Adrenal gland (tissue), 12 donors: ENCODE measurements around the gene NT5C2. TPM values are rescaled to one million over a fixed set of nuclear protein-coding genes. Genes with fewer than 3 reads are reported as not detected.

Source experiments
- DNase-seq, 7 donors: peaks; one replicate each; pipeline ENCODE4 v3.0.0-alpha.2; 2019 to 2020
- H3K27ac ChIP-seq, 5 donors: fragments of 200-600 bp; sonication (generic) in 4 of 5; 1 replicate in 3 of 5; 2 replicates in 2 of 5; pipeline versions ENCODE4 v1.5.1 to v1.8.0; 2016 to 2020; ENCODE audit warnings: mild to moderate bottlenecking in 1 of 5
- H3K27me3 ChIP-seq: fragments of 200-600 bp; 2 replicates; pipeline ENCODE4 v1.8.0; 2021
- H3K36me3 ChIP-seq, 2 donors: fragments of 200-600 bp; replicated peaks in 1 of 2; 1 replicate in 1 of 2; 2 replicates in 1 of 2; pipeline versions ENCODE4 v1.5.1 to v1.8.0; 2018 to 2022
- H3K4me1 ChIP-seq, 2 donors: fragments of 200-600 bp; replicated peaks in 1 of 2; 1 replicate in 1 of 2; 2 replicates in 1 of 2; pipeline versions ENCODE4 v1.5.1 to v1.8.0; 2018 to 2021
- H3K4me3 ChIP-seq, 4 donors: fragments of 200-600 bp; sonication (generic) in 3 of 4; one replicate each; pipeline ENCODE4 v1.5.1; 2016 to 2018
- H3K9me3 ChIP-seq, 3 donors: fragments of 200-600 bp; sonication (generic) in 1 of 3; replicated peaks in 1 of 3; 1 replicate in 2 of 3; 2 replicates in 1 of 3; pipeline versions ENCODE4 v1.5.1 to v1.8.0; 2016 to 2021
- CTCF ChIP-seq, 6 experiments: fragments of 450-650 bp in 4 of 6; fragments of 200-600 bp in 2 of 6; sonication (generic) in 1 of 6; IDR thresholded peaks; 1 replicate in 5 of 6; 2 replicates in 1 of 6; pipeline versions ENCODE4 v1.5.1 to v1.8.0; 2016 to 2021; ENCODE audit warnings: antibody characterized with exemption in 6 of 6, mild to moderate bottlenecking in 2 of 6, moderate library complexity in 1 of 6
- POLR2A ChIP-seq, 2 donors: fragments of 450-650 bp; IDR thresholded peaks; one replicate each; pipeline ENCODE4 v1.6.1; 2017; ENCODE audit warnings: antibody characterized with exemption in 2 of 2, mild to moderate bottlenecking in 2 of 2, moderate library complexity in 1 of 2
- WGBS, 4 donors: extraction: QIAGEN DNeasy Blood & Tissue Kit in 2 of 4; methylation state at CpG; one replicate each; pipeline versions ENCODE4 v1.1.5 to v1.1.7; 2013 to 2017; 5-methylcytosine and 5-hydroxymethylcytosine counted together
- intact Hi-C, 2 donors: fragments of 100-400 bp; cut with DNase I; formaldehyde crosslinking; loops; one replicate each; pipeline versions ENCODE4 v1.14.1 to v1.15.0; 2022 to 2023
- polyA plus RNA-seq, 3 donors: library from polyadenylated mRNA; stranded (reverse); fragments of 200-250 nt in 2 of 3; fragments of 350-450 nt in 1 of 3; fragmentation: Illumina TruSeq in 1 of 3; extraction: RNeasy Lipid Tissue Mini Kit (QIAGEN cat#74804) in 1 of 3; gene quantifications; one replicate each; pipeline ENCODE4 v1.2.3, GENCODE V29; 2013 to 2014
- total RNA-seq, 9 donors: library from RNA; depleted of rRNA in 4 of 9; stranded (reverse); fragments of >200 nt in 4 of 9; fragments of 120-200 nt in 1 of 9; fragmentation: NEBNext Ultra II Directional in 1 of 9; extraction: Animal tissue kit (Norgen Biotek cat#: 25700) in 1 of 9; gene quantifications; one replicate each; pipeline versions ENCODE4 v1.1.0 to v1.2.4, GENCODE V29; 2013 to 2023
- donor health status: healthy with polysubstance abuse.
- donor health status: Bipolar disorder and iron deficiency.
- donor health status: DM: yes; HTN: yes; CAD: no.
- donor health status: DM: no; HTN: no; CAD: no.
- donor health status: DM: no; HTN: no; CAD: no.
- donor health status: DM: yes; HTN: yes; CAD: no.

NT5C2 gene
- total and polyA plus RNA-seq, 12 donors: 23.2 to 101 (median 71.1) TPM

DNA sequence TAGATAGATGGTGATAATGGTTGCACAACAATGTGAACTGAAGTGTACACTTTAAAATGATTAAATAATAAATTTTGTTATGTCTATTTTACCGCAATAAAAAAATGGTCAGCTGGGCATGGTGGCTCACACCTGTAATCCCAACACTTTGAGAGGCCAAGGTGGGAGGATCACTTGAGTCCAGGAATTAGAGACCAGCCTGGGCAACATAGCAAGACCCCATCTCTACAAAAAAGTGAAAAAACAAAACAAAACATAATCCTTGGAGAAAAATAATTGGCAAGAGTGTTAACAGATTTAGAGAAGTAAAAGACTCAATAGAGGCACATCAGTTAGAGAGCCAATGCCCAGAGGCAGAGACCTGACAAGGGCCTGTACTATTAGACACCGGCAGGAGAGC, 42.7 kb upstream of the NT5C2 start:
- Histone ChIP-seq H3K27me3 (no peaks in the 10 kb centered on the region), H3K4me1 (peaks cover 0 to 11% of the 10 kb centered on the region in 2 donors), H3K27ac (no peak overlapping the region), H3K9me3 (no peaks in the 10 kb centered on the region), H3K4me3 (no peak overlapping the region), H3K36me3 (no peaks in the 10 kb centered on the region)
- WGBS, 4 donors: 91 to 96% (median 93%) methylated on average over 2 of the region's 2 CpGs
- intact Hi-C loops: no loop called here
- no peak for DNase-seq
- TF ChIP-seq POLR2A (IDR thresholded peaks at IDR 0.05) (no peak), CTCF (IDR thresholded peaks at IDR 0.05) (no peak)

- H3K27me3 ChIP-seq: no peaks in the 10 kb centered on the region
- H3K4me1 ChIP-seq: peaks cover 0 to 12% of the 10 kb centered on the region in 2 donors
- no peaks in the 10 kb centered on the region for H3K9me3 ChIP-seq
- no peak for TF ChIP-seq POLR2A (IDR thresholded peaks at IDR 0.05)
- no peak for TF ChIP-seq CTCF (IDR thresholded peaks at IDR 0.05)
- WGBS, 4 donors: 80 to 88% (median 81%) methylated on average over 7 of the region's 7 CpGs
- no peak overlapping the region for H3K27ac ChIP-seq
- DNase-seq: no peak
- intact Hi-C loops: no loop called here
- no peak overlapping the region for H3K4me3 ChIP-seq
- H3K36me3 ChIP-seq: no peaks in the 10 kb centered on the region
These were observed 39.9 kb upstream of the NT5C2 start for GRCh38 chr10:103232772-103233488.

GRCh38 chr10:103232131-103232673, 39.1 kb upstream of the NT5C2 start:
- no peak overlapping the region for H3K27ac ChIP-seq
- H3K4me1 ChIP-seq: peaks cover 0 to 12% of the 10 kb centered on the region in 2 donors
- no peak for DNase-seq
- intact Hi-C loops: no loop called here
- TF ChIP-seq CTCF (IDR thresholded peaks at IDR 0.05) (no peak), POLR2A (IDR thresholded peaks at IDR 0.05) (no peak)
- H3K27me3 ChIP-seq: no peaks in the 10 kb centered on the region
- H3K36me3 ChIP-seq: no peaks in the 10 kb centered on the region
- 78 to 85% (median 80%) methylated on average over 3 of the region's 3 CpGs for WGBS, 4 donors
- H3K9me3 ChIP-seq: no peaks in the 10 kb centered on the region
- H3K4me3 ChIP-seq: no peak overlapping the region

DNA sequence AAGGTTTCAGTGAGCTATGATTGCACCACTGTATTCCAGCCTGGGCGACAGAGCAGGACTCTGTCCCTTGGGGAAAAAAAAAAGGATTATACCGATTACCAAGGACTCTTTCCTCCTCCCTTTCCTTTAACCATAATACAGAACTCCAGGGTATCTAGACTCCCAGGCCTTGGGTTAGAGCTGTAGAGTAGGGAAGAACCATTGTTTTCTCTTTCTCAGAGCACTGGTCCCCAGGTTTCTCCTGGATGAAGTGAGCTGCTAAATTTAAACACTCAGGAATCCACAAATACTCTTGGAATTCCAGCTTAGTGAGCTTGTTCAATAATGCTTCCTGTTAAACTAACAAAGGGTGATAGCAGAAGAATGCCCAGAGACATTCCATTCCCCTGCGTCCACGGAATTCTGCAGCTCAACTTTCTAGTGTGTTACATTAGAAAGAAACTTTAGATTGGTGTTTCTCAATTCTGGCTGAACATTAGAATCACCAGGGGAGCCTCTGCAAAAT, 38.0 kb upstream of the NT5C2 start:
- intact Hi-C loops: no loop called here
- TF ChIP-seq POLR2A (IDR thresholded peaks at IDR 0.05): no peak
- no peak for TF ChIP-seq CTCF (IDR thresholded peaks at IDR 0.05)
- no peak overlapping the region for H3K4me3 ChIP-seq
- H3K9me3 ChIP-seq: no peaks in the 10 kb centered on the region
- WGBS, 4 donors: 33 to 56% (median 53%) methylated on average over 4 of the region's 4 CpGs
- peak in 2 of 7 donors; percentile 37 to 59 for DNase-seq
- H3K27me3 ChIP-seq: no peaks in the 10 kb centered on the region
- no peaks in the 10 kb centered on the region for H3K36me3 ChIP-seq
- H3K27ac ChIP-seq: peak overlapping the region in 1 of 5 donors; percentile 24
- H3K4me1 ChIP-seq: peaks cover 0 to 12% of the 10 kb centered on the region in 2 donors
